Nephron (organoid): ENCODE results near the gene TSHZ1.

Source experiments
- H3K27ac Mint-ChIP-seq, 3 experiments: 2 replicates each; pipeline ENCODE4 v1.8.0; 2020; ENCODE audit warnings: mixed read lengths in 3 of 3, mild to moderate bottlenecking in 2 of 3, moderate library complexity in 1 of 3
- H3K27me3 Mint-ChIP-seq: 2 replicates; pipeline ENCODE4 v1.8.0; 2021; ENCODE audit warnings: low read depth, mild to moderate bottlenecking, moderate library complexity, mixed read lengths
- H3K36me3 Mint-ChIP-seq: 2 replicates; pipeline ENCODE4 v1.8.0; 2020; ENCODE audit warnings: low read depth, mixed read lengths
- H3K4me1 Mint-ChIP-seq: 2 replicates; pipeline ENCODE4 v1.8.0; 2020; ENCODE audit warnings: mixed read lengths
- H3K4me3 Mint-ChIP-seq, 3 experiments: 2 replicates each; pipeline ENCODE4 v1.8.0; 2020; ENCODE audit warnings: mild to moderate bottlenecking in 3 of 3, mixed read lengths in 3 of 3, moderate library complexity in 2 of 3
- H3K9me3 Mint-ChIP-seq: 2 replicates; pipeline ENCODE4 v1.8.0; 2020; ENCODE audit warnings: mixed read lengths
- CTCF ChIP-seq, 3 experiments: fragments of 200-600 bp; sonication (generic); IDR thresholded peaks; one replicate each; pipeline ENCODE4 v1.5.0; 2021; ENCODE audit warnings: antibody characterized with exemption in 3 of 3; ENCODE audit not compliant: unreplicated experiment in 3 of 3

Gene TSHZ1

DNA sequence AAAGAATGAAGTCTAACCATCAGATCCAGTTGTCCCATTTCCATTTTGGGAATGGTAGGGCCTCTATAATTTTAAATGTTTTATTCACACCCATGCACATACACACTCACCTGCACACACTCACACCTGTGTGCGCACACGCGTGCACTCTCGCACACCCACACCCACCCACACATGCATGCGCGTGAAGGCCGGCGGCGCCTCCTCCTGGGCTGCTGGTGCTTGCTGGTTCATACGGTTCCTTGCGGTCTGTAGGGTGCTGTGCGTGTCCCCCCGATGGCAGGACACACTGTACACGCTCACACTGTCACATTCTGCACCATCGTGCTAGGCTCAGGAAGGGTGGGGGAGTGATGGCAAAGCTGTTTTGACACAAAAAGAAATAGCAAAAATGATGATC, 63.2 kb downstream of the TSHZ1 start:
- Mint-ChIP-seq H3K4me3 (no peak overlapping the region), H3K36me3 (peaks cover 16% of the 10 kb centered on the region)

DNA sequence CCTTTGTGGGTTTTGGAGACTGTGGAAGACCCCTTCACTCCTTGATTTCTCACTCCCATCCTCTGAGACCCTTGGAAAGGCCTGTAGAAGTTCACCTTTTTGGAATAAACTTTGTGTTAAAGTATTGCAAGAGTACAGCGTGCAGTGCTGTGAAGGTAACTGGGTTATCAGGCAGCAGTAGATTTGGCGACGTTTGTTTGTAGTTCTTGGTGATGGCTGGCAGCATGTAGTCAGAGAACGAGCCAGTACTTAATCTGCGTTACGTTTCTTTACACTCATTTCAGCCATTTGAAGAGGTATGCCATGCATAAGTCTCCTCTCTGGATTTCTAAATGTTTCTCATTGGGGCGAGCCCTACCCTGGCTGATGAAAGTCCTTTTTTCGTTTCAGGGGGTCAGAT, 64.6 kb downstream of the TSHZ1 start:
- Mint-ChIP-seq H3K4me1 (peaks cover 42% of the 10 kb centered on the region), H3K27ac (peak overlapping the region in 2 of 3 experiments; percentile 25 to 74), H3K36me3 (peaks cover 16% of the 10 kb centered on the region), H3K27me3 (no peaks in the 10 kb centered on the region), H3K4me3 (no peak overlapping the region), H3K9me3 (no peaks in the 10 kb centered on the region)
- TF ChIP-seq CTCF (IDR thresholded peaks at IDR 0.05; ENCODE audit: unreplicated experiment in 3 of 3) = no peak

More for the DNA sequence above, 63.2 kb downstream of the TSHZ1 start:
- Mint-ChIP-seq H3K27ac (peak overlapping the region; percentile 40 to 86 (median 64)), H3K4me1 (peaks cover 44% of the 10 kb centered on the region), H3K9me3 (no peaks in the 10 kb centered on the region), H3K27me3 (no peaks in the 10 kb centered on the region)
- no peak for TF ChIP-seq CTCF (IDR thresholded peaks at IDR 0.05; ENCODE audit: unreplicated experiment in 3 of 3)

DNA sequence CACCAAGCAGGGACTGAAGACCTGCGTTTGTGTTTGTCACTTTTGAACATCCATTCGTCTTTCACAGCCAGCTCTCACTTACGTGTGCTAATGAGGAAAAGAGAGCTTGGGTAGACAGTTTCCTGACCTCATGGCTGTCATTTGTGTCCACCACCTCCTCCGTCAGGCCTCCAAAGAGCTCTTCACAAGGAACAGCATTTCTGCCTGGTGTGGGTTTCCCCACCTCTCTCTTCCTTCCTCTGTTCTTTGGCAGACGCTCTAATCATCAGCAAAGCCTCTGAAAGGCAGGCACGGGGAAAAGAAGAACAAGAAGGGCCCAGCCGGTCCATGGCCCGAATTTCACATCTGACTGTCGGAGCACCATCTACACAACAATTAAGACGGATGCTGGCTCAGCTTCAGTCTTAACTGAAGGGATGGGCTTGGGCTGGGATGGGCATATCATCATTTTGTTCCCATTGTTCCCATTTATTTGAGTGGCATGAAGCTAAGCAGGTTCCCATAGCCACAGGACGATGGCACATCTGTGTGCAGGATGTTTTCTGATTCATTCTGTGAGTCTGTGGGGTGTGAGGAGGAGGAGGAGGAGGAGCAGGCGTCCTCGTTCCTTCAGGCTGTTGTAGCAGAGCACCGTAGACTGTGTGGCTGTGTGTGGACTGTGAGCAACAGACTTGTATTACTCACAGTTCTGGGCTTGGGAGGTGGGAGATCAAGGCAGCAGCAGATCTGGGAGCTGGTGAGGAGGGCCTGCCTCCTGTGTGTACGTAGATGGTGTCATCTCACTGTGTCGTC, 66.4 kb downstream of the TSHZ1 start:
- Mint-ChIP-seq H3K4me3 (no peak overlapping the region), H3K9me3 (no peaks in the 10 kb centered on the region), H3K36me3 (peaks cover 27% of the 10 kb centered on the region), H3K4me1 (peaks cover 41% of the 10 kb centered on the region), H3K27me3 (no peaks in the 10 kb centered on the region), H3K27ac (peak overlapping the region; percentile 48 to 74 (median 65))
- no peak for TF ChIP-seq CTCF (IDR thresholded peaks at IDR 0.05; ENCODE audit: unreplicated experiment in 3 of 3)

GRCh38 chr18:75277610-75277928, 67.0 kb downstream of the TSHZ1 start:
- Mint-ChIP-seq H3K27me3 (no peaks in the 10 kb centered on the region), H3K9me3 (no peaks in the 10 kb centered on the region), H3K4me1 (peaks cover 37% of the 10 kb centered on the region), H3K4me3 (no peak overlapping the region), H3K27ac (peak overlapping the region; percentile 48 to 74 (median 65)), H3K36me3 (peaks cover 31% of the 10 kb centered on the region)
- no peak for TF ChIP-seq CTCF (IDR thresholded peaks at IDR 0.05; ENCODE audit: unreplicated experiment in 3 of 3)

GRCh38 chr18:75279381-75279780, 68.8 kb downstream of the TSHZ1 start:
- Mint-ChIP-seq H3K4me1 (peaks cover 37% of the 10 kb centered on the region), H3K27ac (peak overlapping the region in 2 of 3 experiments; percentile 9 to 45), H3K4me3 (no peak overlapping the region), H3K36me3 (peaks cover 45% of the 10 kb centered on the region), H3K27me3 (peaks cover 4% of the 10 kb centered on the region), H3K9me3 (no peaks in the 10 kb centered on the region)
- TF ChIP-seq CTCF (IDR thresholded peaks at IDR 0.05; ENCODE audit: unreplicated experiment in 3 of 3) = no peak
